Chondrocyte (in vitro differentiated cells): ENCODE data around the gene TMEM135. TPM values are rescaled to one million over a fixed set of nuclear protein-coding genes. Genes with fewer than 3 reads are reported as not detected.
A peak's percentile ranks its signal among the peaks of the same experiment; 100 is the strongest.

ENCODE experiments used
- DNase-seq: peaks from one replicate; pipeline ENCODE4 v3.0.0; 2021; ENCODE audit warnings: mixed read lengths, low spot score
- H3K27ac Mint-ChIP-seq: one replicate; pipeline ENCODE4 v1.8.0; 2021; ENCODE audit warnings: mild to moderate bottlenecking, moderate library complexity, mixed read lengths; ENCODE audit not compliant: unreplicated experiment
- H3K27me3 Mint-ChIP-seq: 2 replicates; pipeline ENCODE4 v1.8.0; 2021; ENCODE audit warnings: low read depth, mixed read lengths
- H3K36me3 Mint-ChIP-seq: 2 replicates; pipeline ENCODE4 v1.8.0; 2021; ENCODE audit warnings: low read depth, mixed read lengths
- H3K4me1 Mint-ChIP-seq: 2 replicates; pipeline ENCODE4 v1.8.0; 2021; ENCODE audit warnings: low read depth, mild to moderate bottlenecking, mixed read lengths
- H3K4me3 Mint-ChIP-seq: one replicate; pipeline ENCODE4 v1.8.0; 2021; ENCODE audit warnings: mild to moderate bottlenecking, moderate library complexity, mixed read lengths; ENCODE audit not compliant: unreplicated experiment
- H3K9me3 Mint-ChIP-seq: 2 replicates; pipeline ENCODE4 v1.8.0; 2021; ENCODE audit warnings: low read depth, mixed read lengths
- CTCF ChIP-seq: fragments of 200-600 bp; sonication (generic); IDR thresholded peaks from 2 replicates; pipeline ENCODE4 v1.5.0; 2021; ENCODE audit warnings: antibody characterized with exemption, mild to moderate bottlenecking, moderate library complexity
- total RNA-seq: library from RNA; stranded (reverse); gene quantifications from 3 replicates; pipeline ENCODE4 v1.2.1, GENCODE V29; 2021

TMEM135 gene
- total RNA-seq, 1 donor from 2014 or later, result 13.3 TPM

GRCh38 chr11:87035976-87036583, 1.7 kb upstream of the TMEM135 start:
- no peaks in the 10 kb centered on the region for H3K27me3 Mint-ChIP-seq
- TF ChIP-seq CTCF, result no peak
- H3K4me1 Mint-ChIP-seq, result peaks cover 35% of the 10 kb centered on the region
- DNase-seq, result no peak
- no peak overlapping the region for H3K27ac Mint-ChIP-seq
- no peaks in the 10 kb centered on the region for H3K36me3 Mint-ChIP-seq
- no peaks in the 10 kb centered on the region for H3K9me3 Mint-ChIP-seq
- no peak overlapping the region for H3K4me3 Mint-ChIP-seq

GRCh38 chr11:87036756-87037449, 831 bp upstream of the TMEM135 start:
- no peak for TF ChIP-seq CTCF
- Mint-ChIP-seq H3K9me3 (no peaks in the 10 kb centered on the region), H3K27me3 (no peaks in the 10 kb centered on the region), H3K4me1 (peaks cover 35% of the 10 kb centered on the region), H3K27ac (no peak overlapping the region), H3K4me3 (peak overlapping the region; percentile 97), H3K36me3 (no peaks in the 10 kb centered on the region)
- DNase-seq, result no peak

GRCh38 chr11:87038235-87038977, 672 bp downstream of the TMEM135 start:
- peak overlapping the region; percentile 77 for H3K27ac Mint-ChIP-seq
- H3K36me3 Mint-ChIP-seq, result no peaks in the 10 kb centered on the region
- no peak for TF ChIP-seq CTCF
- no peaks in the 10 kb centered on the region for H3K27me3 Mint-ChIP-seq
- peaks cover 35% of the 10 kb centered on the region for H3K4me1 Mint-ChIP-seq
- H3K9me3 Mint-ChIP-seq, result no peaks in the 10 kb centered on the region
- peak overlapping the region; percentile 97 for H3K4me3 Mint-ChIP-seq
- DNase-seq, result no peak

- Mint-ChIP-seq H3K9me3 (no peaks in the 10 kb centered on the region), H3K27ac (peak overlapping the region; percentile 13), H3K4me1 (peaks cover 35% of the 10 kb centered on the region), H3K36me3 (no peaks in the 10 kb centered on the region), H3K4me3 (peak overlapping the region; percentile 97), H3K27me3 (no peaks in the 10 kb centered on the region)
- no peak for TF ChIP-seq CTCF
- DNase-seq, result no peak
These were observed 1.6 kb downstream of the TMEM135 start for GRCh38 chr11:87039371-87039770.

GRCh38 chr11:87043894-87044293, 6.2 kb downstream of the TMEM135 start:
- H3K4me1 Mint-ChIP-seq, result peaks cover 17% of the 10 kb centered on the region
- H3K27me3 Mint-ChIP-seq, result no peaks in the 10 kb centered on the region
- peaks cover 5% of the 10 kb centered on the region for H3K36me3 Mint-ChIP-seq
- no peak overlapping the region for H3K27ac Mint-ChIP-seq
- no peaks in the 10 kb centered on the region for H3K9me3 Mint-ChIP-seq
- DNase-seq, result no peak
- no peak for TF ChIP-seq CTCF
- no peak overlapping the region for H3K4me3 Mint-ChIP-seq
